ENCODE measurements around the gene CDH13.

CDH13 gene

GRCh38 chr16:83147244-83147643 is 520.5 kb downstream of the CDH13 start:
- Mint-ChIP-seq H3K9me3 (no peaks in the 10 kb centered on the region), H3K4me3 (no peak overlapping the region), H3K27me3 (peaks cover 12% of the 10 kb centered on the region), H3K4me1 (no peaks in the 10 kb centered on the region), H3K36me3 (ENCODE audit: insufficient read depth) (peaks cover 1% of the 10 kb centered on the region), H3K27ac (ENCODE audit: low read depth) (no peak overlapping the region)
- ATAC-seq (replicated peaks; ENCODE audit: extremely low read depth, poor library complexity, severe bottlenecking) (no peak), DNase-seq (ENCODE audit: low spot score in 2 of 2) (no peak)

GRCh38 chr16:83158320-83158957 is 531.7 kb downstream of the CDH13 start:
- Mint-ChIP-seq H3K9me3 (peaks cover 3% of the 10 kb centered on the region), H3K36me3 (ENCODE audit: insufficient read depth) (no peaks in the 10 kb centered on the region), H3K27ac (ENCODE audit: low read depth) (peak overlapping the region; percentile 12), H3K27me3 (peaks cover 28% of the 10 kb centered on the region), H3K4me1 (no peaks in the 10 kb centered on the region), H3K4me3 (no peak overlapping the region)
- ATAC-seq (replicated peaks; ENCODE audit: extremely low read depth, poor library complexity, severe bottlenecking) (no peak), DNase-seq (ENCODE audit: low spot score in 2 of 2) (no peak)

GRCh38 chr16:83159049-83159448 is 532.3 kb downstream of the CDH13 start:
- Mint-ChIP-seq H3K36me3 (ENCODE audit: insufficient read depth) (no peaks in the 10 kb centered on the region), H3K9me3 (peaks cover 5% of the 10 kb centered on the region), H3K4me3 (no peak overlapping the region), H3K27ac (ENCODE audit: low read depth) (peak overlapping the region; percentile 12), H3K27me3 (peaks cover 32% of the 10 kb centered on the region), H3K4me1 (no peaks in the 10 kb centered on the region)
- DNase-seq (ENCODE audit: low spot score in 2 of 2) = no peak
- ATAC-seq (replicated peaks; ENCODE audit: extremely low read depth, poor library complexity, severe bottlenecking) = no peak

GRCh38 chr16:83160287-83161020 is 533.7 kb downstream of the CDH13 start:
- H3K9me3 Mint-ChIP-seq = peaks cover 5% of the 10 kb centered on the region
- H3K4me3 Mint-ChIP-seq = no peak overlapping the region
- H3K27me3 Mint-ChIP-seq = peaks cover 32% of the 10 kb centered on the region
- DNase-seq (ENCODE audit: low spot score in 2 of 2) = no peak
- H3K27ac Mint-ChIP-seq (ENCODE audit: low read depth) = no peak overlapping the region
- ATAC-seq (replicated peaks; ENCODE audit: extremely low read depth, poor library complexity, severe bottlenecking) = no peak
- no peaks in the 10 kb centered on the region for H3K4me1 Mint-ChIP-seq
- H3K36me3 Mint-ChIP-seq (ENCODE audit: insufficient read depth) = no peaks in the 10 kb centered on the region

GRCh38 chr16:83162791-83163190 is 536.0 kb downstream of the CDH13 start:
- Mint-ChIP-seq H3K27ac (ENCODE audit: low read depth) (no peak overlapping the region), H3K36me3 (ENCODE audit: insufficient read depth) (no peaks in the 10 kb centered on the region), H3K4me1 (no peaks in the 10 kb centered on the region), H3K9me3 (peaks cover 5% of the 10 kb centered on the region), H3K27me3 (peaks cover 40% of the 10 kb centered on the region), H3K4me3 (no peak overlapping the region)
- no peak for ATAC-seq (replicated peaks; ENCODE audit: extremely low read depth, poor library complexity, severe bottlenecking)
- no peak for DNase-seq (ENCODE audit: low spot score in 2 of 2)

GRCh38 chr16:83164816-83165215 is 538.0 kb downstream of the CDH13 start:
- Mint-ChIP-seq H3K36me3 (ENCODE audit: insufficient read depth) (no peaks in the 10 kb centered on the region), H3K4me3 (no peak overlapping the region), H3K4me1 (no peaks in the 10 kb centered on the region), H3K27ac (ENCODE audit: low read depth) (no peak overlapping the region), H3K9me3 (peaks cover 5% of the 10 kb centered on the region), H3K27me3 (peaks cover 22% of the 10 kb centered on the region)
- DNase-seq (ENCODE audit: low spot score in 2 of 2) (no peak), ATAC-seq (replicated peaks; ENCODE audit: extremely low read depth, poor library complexity, severe bottlenecking) (no peak)

GRCh38 chr16:83171396-83171795 is 544.6 kb downstream of the CDH13 start:
- no peak for DNase-seq (ENCODE audit: low spot score in 2 of 2)
- no peak overlapping the region for H3K4me3 Mint-ChIP-seq
- H3K4me1 Mint-ChIP-seq = no peaks in the 10 kb centered on the region
- H3K27me3 Mint-ChIP-seq = peaks cover under 1% of the 10 kb centered on the region
- ATAC-seq (replicated peaks; ENCODE audit: extremely low read depth, poor library complexity, severe bottlenecking) = no peak
- no peaks in the 10 kb centered on the region for H3K9me3 Mint-ChIP-seq
- no peak overlapping the region for H3K27ac Mint-ChIP-seq (ENCODE audit: low read depth)
- peaks cover 1% of the 10 kb centered on the region for H3K36me3 Mint-ChIP-seq (ENCODE audit: insufficient read depth)

GRCh38 chr16:83174671-83175070 is 547.9 kb downstream of the CDH13 start:
- DNase-seq (ENCODE audit: low spot score in 2 of 2) = no peak

GRCh38 chr16:83176802-83177201 is 550.0 kb downstream of the CDH13 start:
- H3K9me3 Mint-ChIP-seq = no peaks in the 10 kb centered on the region
- ATAC-seq (replicated peaks; ENCODE audit: extremely low read depth, poor library complexity, severe bottlenecking) (no peak), DNase-seq (ENCODE audit: low spot score in 2 of 2) (no peak)
- H3K27me3 Mint-ChIP-seq = no peaks in the 10 kb centered on the region
- no peak overlapping the region for H3K27ac Mint-ChIP-seq (ENCODE audit: low read depth)
- no peaks in the 10 kb centered on the region for H3K4me1 Mint-ChIP-seq
- peaks cover 1% of the 10 kb centered on the region for H3K36me3 Mint-ChIP-seq (ENCODE audit: insufficient read depth)
- no peak overlapping the region for H3K4me3 Mint-ChIP-seq

More at GRCh38 chr16:83174671-83175070, 547.9 kb downstream of the CDH13 start:
- Mint-ChIP-seq H3K4me1 (no peaks in the 10 kb centered on the region), H3K9me3 (no peaks in the 10 kb centered on the region), H3K27ac (ENCODE audit: low read depth) (no peak overlapping the region), H3K27me3 (no peaks in the 10 kb centered on the region), H3K4me3 (no peak overlapping the region), H3K36me3 (ENCODE audit: insufficient read depth) (peaks cover 1% of the 10 kb centered on the region)
- no peak for ATAC-seq (replicated peaks; ENCODE audit: extremely low read depth, poor library complexity, severe bottlenecking)

- no peak overlapping the region for H3K4me3 Mint-ChIP-seq
- DNase-seq (ENCODE audit: low spot score in 2 of 2) = no peak
- no peak for ATAC-seq (replicated peaks; ENCODE audit: extremely low read depth, poor library complexity, severe bottlenecking)
- peaks cover 21% of the 10 kb centered on the region for H3K27me3 Mint-ChIP-seq
- no peak overlapping the region for H3K27ac Mint-ChIP-seq (ENCODE audit: low read depth)
- no peaks in the 10 kb centered on the region for H3K4me1 Mint-ChIP-seq
- H3K9me3 Mint-ChIP-seq = no peaks in the 10 kb centered on the region
- H3K36me3 Mint-ChIP-seq (ENCODE audit: insufficient read depth) = peaks cover 2% of the 10 kb centered on the region
Observed at GRCh38 chr16:83185902-83186301, 559.1 kb downstream of the CDH13 start.

- H3K4me3 Mint-ChIP-seq = no peak overlapping the region
- peaks cover 2% of the 10 kb centered on the region for H3K36me3 Mint-ChIP-seq (ENCODE audit: insufficient read depth)
- H3K27me3 Mint-ChIP-seq = peaks cover 31% of the 10 kb centered on the region
- DNase-seq (ENCODE audit: low spot score in 2 of 2) (no peak), ATAC-seq (replicated peaks; ENCODE audit: extremely low read depth, poor library complexity, severe bottlenecking) (no peak)
- H3K4me1 Mint-ChIP-seq = no peaks in the 10 kb centered on the region
- H3K27ac Mint-ChIP-seq (ENCODE audit: low read depth) = no peak overlapping the region
- H3K9me3 Mint-ChIP-seq = no peaks in the 10 kb centered on the region
Observed at GRCh38 chr16:83187405-83187804, 560.6 kb downstream of the CDH13 start.

- DNase-seq (ENCODE audit: low spot score in 2 of 2) (no peak), ATAC-seq (replicated peaks; ENCODE audit: extremely low read depth, poor library complexity, severe bottlenecking) (no peak)
- Mint-ChIP-seq H3K27ac (ENCODE audit: low read depth) (no peak overlapping the region), H3K9me3 (no peaks in the 10 kb centered on the region), H3K4me3 (no peak overlapping the region), H3K4me1 (no peaks in the 10 kb centered on the region), H3K36me3 (ENCODE audit: insufficient read depth) (no peaks in the 10 kb centered on the region), H3K27me3 (peaks cover 47% of the 10 kb centered on the region)
Observed at GRCh38 chr16:83196796-83197195, 570.0 kb downstream of the CDH13 start.

GRCh38 chr16:83197450-83197849 is 570.7 kb downstream of the CDH13 start:
- no peak overlapping the region for H3K27ac Mint-ChIP-seq (ENCODE audit: low read depth)
- H3K36me3 Mint-ChIP-seq (ENCODE audit: insufficient read depth) = no peaks in the 10 kb centered on the region
- H3K4me1 Mint-ChIP-seq = no peaks in the 10 kb centered on the region
- DNase-seq (ENCODE audit: low spot score in 2 of 2) (no peak), ATAC-seq (replicated peaks; ENCODE audit: extremely low read depth, poor library complexity, severe bottlenecking) (no peak)
- no peaks in the 10 kb centered on the region for H3K9me3 Mint-ChIP-seq
- H3K27me3 Mint-ChIP-seq = peaks cover 47% of the 10 kb centered on the region
- H3K4me3 Mint-ChIP-seq = no peak overlapping the region
